Transverse colon (tissue), 3 donors: ENCODE measurements around the gene XXYLT1.

ENCODE experiments used
- CTCF ChIP-seq, 5 experiments: fragments of 200-600 bp in 3 of 5; fragments of 450-650 bp in 2 of 5; sonication (generic) in 3 of 5; IDR thresholded peaks; 1 replicate in 2 of 5; 2 replicates in 3 of 5; pipeline ENCODE4 v1.5.1; 2016 to 2017; ENCODE audit warnings: antibody characterized with exemption in 5 of 5, inconsistent platforms in 3 of 5, mild to moderate bottlenecking in 2 of 5, moderate library complexity in 1 of 5
- EP300 ChIP-seq: sonication (generic); formaldehyde crosslinking; IDR thresholded peaks from one replicate; pipeline ENCODE4 v1.6.1; 2017; ENCODE audit warnings: antibody characterized with exemption, low read depth

DNA sequence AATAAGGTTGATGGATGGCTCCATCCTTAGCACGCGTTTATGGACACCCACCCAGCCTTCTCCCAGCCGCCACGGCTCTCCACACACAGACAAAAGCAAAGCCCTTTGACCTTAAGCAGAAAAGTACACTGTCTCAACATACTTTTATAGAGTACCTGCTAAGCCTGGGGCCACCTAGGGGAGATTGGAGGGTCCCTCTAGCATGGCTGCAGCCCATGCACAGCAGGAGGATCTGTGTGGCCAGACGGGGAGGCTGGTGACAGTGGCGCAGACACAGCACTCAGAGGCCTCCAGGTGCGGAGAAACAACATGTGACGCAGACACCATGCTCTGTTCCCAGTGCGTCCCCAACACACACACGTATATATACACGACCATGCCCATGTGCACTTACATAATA is 174.9 kb downstream of the XXYLT1 start:
- TF ChIP-seq CTCF (IDR thresholded peaks at IDR 0.05) (no peak), EP300 (no peak)
